ENCODE data around the gene PCDHGA7. TPM values are rescaled to one million over a fixed set of nuclear protein-coding genes. Genes with fewer than 3 reads are reported as not detected.
A peak's percentile ranks its signal among the peaks of the same experiment; 100 is the strongest.

The PCDHGA7 gene
- 3.4 and 7.8 TPM in 2 replicates for polyA plus RNA-seq (2012; rRNA removed)
- polyA plus RNA-seq (2012; cell fraction: cytosol; rRNA removed): 5.0 and 6.9 TPM in 2 replicates
- 9.5 and 11.5 TPM in 2 replicates for polyA plus RNA-seq (2012; cell fraction: nucleus; rRNA removed)

- no peaks in the 10 kb centered on the region for H4K20me1 ChIP-seq (ENCODE audit: insufficient read depth)
- H3K36me3 ChIP-seq (replicated peaks in 1 of 2; ENCODE audit: control insufficient read depth in 1 of 2, insufficient read depth in 2 of 2, low read length in 1 of 2): peaks cover 0 to 4% of the 10 kb centered on the region in 2 experiments
- no peaks in the 10 kb centered on the region for H3K9me3 ChIP-seq
- peak within 1 kb of the TSS; percentile 74 for H3K9ac ChIP-seq
- peak within 1 kb of the TSS; percentile 76 for H2AFZ ChIP-seq (ENCODE audit: low read depth)
- no peaks in the 10 kb centered on the region; a peak in 1 of 4 replicates for H3K4me1 ChIP-seq (ENCODE audit: control insufficient read depth in 1 of 2, insufficient read depth in 2 of 2, low read depth in 1 of 2, low read length in 1 of 2)
- TF ChIP-seq IRF3 (IDR thresholded peaks at IDR 0.05; ENCODE audit: low read depth, low read length) (no peak), CTCF (IDR thresholded peaks at IDR 0.05) (peak; percentile 65), JUND (IDR thresholded peaks at IDR 0.05) (no peak), RAD21 (IDR thresholded peaks at IDR 0.05; ENCODE audit: low read length) (peak; percentile 83), SMC3 (IDR thresholded peaks at IDR 0.05; ENCODE audit: low read depth, low read length) (peak; percentile 60), RCOR1 (IDR thresholded peaks at IDR 0.05; ENCODE audit: low read length) (no peak), TEAD4 (IDR thresholded peaks at IDR 0.05; ENCODE audit: borderline replicate concordance, insufficient read depth) (no peak), FOSL2 (IDR thresholded peaks at IDR 0.05; ENCODE audit: borderline replicate concordance, low read depth) (no peak), USF2 (IDR thresholded peaks at IDR 0.05; ENCODE audit: borderline replicate concordance, low read depth, low read length) (no peak), FOXJ3 (CRISPR knock-in tag; IDR thresholded peaks at IDR 0.05) (no peak), RFX5 (IDR thresholded peaks at IDR 0.05; ENCODE audit: low read length) (no peak), YY1 (IDR thresholded peaks at IDR 0.05; ENCODE audit: low read depth) (peak; percentile 63; the same call in 1 of the 2 replicates), EZH2phosphoT487 (IDR thresholded peaks at IDR 0.05; ENCODE audit: borderline replicate concordance, low read depth) (no peak)
- H3F3A ChIP-seq (replicated peaks; ENCODE audit: insufficient read depth): no peaks in the 10 kb centered on the region
- whole genome bisulfite sequencing (ENCODE audit: low lambda C conversion rate): 30% methylated on average over 36 of the region's 37 CpGs
- peak; percentile 70 for DNase-seq
- H3K27ac ChIP-seq (ENCODE audit: low read depth in 2 of 2, low read length in 1 of 2): peak within 1 kb of the TSS; percentile 55 to 83
- H3K27me3 ChIP-seq (ENCODE audit: insufficient read depth): no peaks in the 10 kb centered on the region
- CTCF ChIA-PET: interaction anchor here (1.0 to 2.2 kb wide), 14 partner anchors 11 to 261 kb away, joined by 3 to 16 read pairs (median 4); partner anchors contain the start of genes PCDHB14 and PCDHB4
- POLR2A ChIA-PET: interaction anchor here (1.2 to 1.5 kb wide), 3 partner anchors 62 to 178 kb away, joined by 3 to 6 read pairs (median 4); partner anchors contain the start of gene TAF7
- 0 out of 2 replicates have a peak, but pooled peaks cover 5% of the 10 kb centered on the region for H3K79me2 ChIP-seq (ENCODE audit: insufficient read depth)
- peak within 1 kb of the TSS; percentile 53 to 62 for H3K4me3 ChIP-seq (ENCODE audit: low read depth in 2 of 2, low read length in 1 of 2)
- peak within 1 kb of the TSS; percentile 58 for H3K4me2 ChIP-seq
- H3K9me2 ChIP-seq: no peaks in the 10 kb centered on the region
These were observed at the start of gene PCDHGA7 for GRCh38 chr5:141382469-141383294. Gene PCDHGA7 (plus strand): TSS chr5:141382742. CDS start chr5:141382900, 158 bp downstream.

Measured in SK-N-SH (cell line).